GM23248 (cell line): Measurements from ENCODE around the gene KCNH3.

Experiments used
- EZH2 ChIP-seq: fragments of 200-600 bp; sonication (generic); IDR thresholded peaks from 2 replicates; pipeline ENCODE4 v1.6.1; 2018; ENCODE audit warnings: antibody characterized with exemption, mild to moderate bottlenecking; ENCODE audit not compliant: insufficient read depth, poor library complexity, severe bottlenecking
- EZH2phosphoT487 ChIP-seq: fragments of 200-600 bp; sonication (generic); IDR thresholded peaks from 2 replicates; pipeline ENCODE4 v1.6.1; 2018; ENCODE audit warnings: antibody characterized with exemption, moderate library complexity, mild to moderate bottlenecking, low read depth; ENCODE audit not compliant: insufficient read depth

DNA sequence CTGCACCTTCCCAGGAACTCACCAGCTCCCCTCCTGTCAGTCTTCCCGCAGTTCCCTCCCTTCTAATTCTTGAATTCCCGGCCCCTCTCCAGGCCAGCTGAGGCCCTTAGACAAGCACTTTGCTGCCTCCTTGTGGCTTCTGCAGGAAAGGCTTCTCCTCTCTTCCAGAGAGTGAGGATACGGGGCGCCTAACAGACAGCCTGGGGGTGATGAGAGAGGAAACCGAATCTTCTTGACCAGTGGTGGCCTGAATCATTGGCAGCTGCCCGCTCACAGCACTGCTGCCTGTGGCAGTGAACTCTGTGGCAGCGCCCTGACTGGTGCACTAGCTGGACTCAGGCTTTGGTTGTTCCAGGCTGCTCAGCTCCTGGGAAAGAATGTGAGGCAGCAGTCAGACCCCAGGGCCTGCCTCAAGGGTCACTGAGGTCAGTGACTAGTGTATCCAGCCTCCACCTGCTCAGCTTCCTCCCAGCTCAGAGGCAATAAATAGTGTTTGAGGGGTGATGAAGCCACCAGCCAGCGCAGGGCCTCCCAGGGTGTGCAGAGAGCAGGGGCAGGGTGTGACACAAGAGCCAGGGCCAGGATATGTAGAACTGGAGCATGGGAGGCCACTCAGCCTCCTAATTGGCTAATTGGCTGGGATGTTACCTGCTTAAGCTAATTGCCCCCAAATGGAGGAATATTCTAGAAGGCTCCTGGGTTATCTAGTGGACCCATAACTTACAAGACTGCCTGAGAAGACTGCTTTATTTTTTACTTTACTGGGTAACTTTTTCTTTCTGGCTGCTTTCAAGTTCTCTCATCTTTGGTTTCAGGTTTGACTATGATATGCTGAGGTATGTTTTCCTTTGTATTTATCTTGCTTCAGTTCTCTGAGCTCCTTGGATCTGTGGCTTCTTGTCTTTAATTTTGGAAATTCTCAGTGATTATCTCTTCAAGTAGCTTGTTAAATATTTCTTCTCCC is 42.0 kb downstream of the KCNH3 start:
- TF ChIP-seq EZH2: no peak
- no peak for TF ChIP-seq EZH2phosphoT487
